ENCODE data around the gene SPNS3.

Gene SPNS3

GRCh38 chr17:4480929-4481898 lies 47.5 kb downstream of the SPNS3 start:
- Histone ChIP-seq H3K9me3 (no peaks in the 10 kb centered on the region), H3K36me3 (no peaks in the 10 kb centered on the region), H3K4me3 (no peak overlapping the region), H3K27ac (no peak overlapping the region), H3K4me1 (peaks cover 0 to 27% (median 0%) of the 10 kb centered on the region in 4 donors), H3K27me3 (peaks cover 0 to 20% of the 10 kb centered on the region in 2 donors)
- no peak for TF ChIP-seq CTCF (IDR thresholded peaks at IDR 0.05)
- intact Hi-C loops (cut with DNase I; ENCODE audit: low total_unique reads): no loop called here
- peak in 1 of 2 donors; percentile 61 for DNase-seq

- intact Hi-C loops (cut with DNase I; ENCODE audit: low total_unique reads): no loop called here
- peaks cover 0 to 16% (median 0%) of the 10 kb centered on the region in 4 donors for H3K4me1 ChIP-seq
These were observed 48.7 kb downstream of the SPNS3 start for GRCh38 chr17:4482338-4483011.

GRCh38 chr17:4483012-4483840 lies 49.5 kb downstream of the SPNS3 start:
- no peak overlapping the region for H3K27ac ChIP-seq
- no peak for DNase-seq
- H3K9me3 ChIP-seq: no peaks in the 10 kb centered on the region
- peaks cover 0 to 15% (median 0%) of the 10 kb centered on the region in 4 donors for H3K4me1 ChIP-seq
- no peak for TF ChIP-seq CTCF (IDR thresholded peaks at IDR 0.05)
- peaks cover 0 to 15% of the 10 kb centered on the region in 2 donors for H3K27me3 ChIP-seq
- no peak overlapping the region for H3K4me3 ChIP-seq
- no peaks in the 10 kb centered on the region for H3K36me3 ChIP-seq
- intact Hi-C loops (cut with DNase I; ENCODE audit: low total_unique reads): no loop called here

More at GRCh38 chr17:4482338-4483011, 48.7 kb downstream of the SPNS3 start:
- H3K27me3 ChIP-seq: peaks cover 0 to 15% of the 10 kb centered on the region in 2 donors
- H3K27ac ChIP-seq: no peak overlapping the region
- H3K9me3 ChIP-seq: no peaks in the 10 kb centered on the region
- H3K4me3 ChIP-seq: no peak overlapping the region
- DNase-seq: no peak
- no peaks in the 10 kb centered on the region for H3K36me3 ChIP-seq
- no peak for TF ChIP-seq CTCF (IDR thresholded peaks at IDR 0.05)

GRCh38 chr17:4485676-4486646 lies 52.2 kb downstream of the SPNS3 start:
- intact Hi-C loops (cut with DNase I; ENCODE audit: low total_unique reads): no loop called here
- Histone ChIP-seq H3K36me3 (no peaks in the 10 kb centered on the region), H3K9me3 (no peaks in the 10 kb centered on the region), H3K4me1 (peaks cover 0 to 5% (median 0%) of the 10 kb centered on the region in 4 donors), H3K4me3 (no peak overlapping the region), H3K27ac (no peak overlapping the region), H3K27me3 (peaks cover 0 to 14% of the 10 kb centered on the region in 2 donors)
- TF ChIP-seq CTCF (IDR thresholded peaks at IDR 0.05): no peak
- no peak for DNase-seq
